ENCODE data around the gene ACOT7. TPM values are rescaled to one million over a fixed set of nuclear protein-coding genes. Genes with fewer than 3 reads are reported as not detected.

The ACOT7 gene
- total RNA-seq, 1 experiment from 2014 or later = 165 TPM

- ATAC-seq (peak; percentile 66), DNase-seq (peak; percentile 77)
- intact Hi-C loops (cut with micrococcal nuclease) = loop anchor here (1.0 kb wide), 3 partner anchors 33 to 82 kb away; no protein-coding TSS in a partner anchor
- peak within 1 kb of the TSS; percentile 74 for H2AFZ ChIP-seq (ENCODE audit: low read length)
- peaks cover 22% of the 10 kb centered on the region for H3K4me1 ChIP-seq (ENCODE audit: insufficient read depth, low read length)
- POLR2A ChIA-PET (ENCODE audit: unreplicated experiment) = interaction anchor here (0.7 kb wide), 1 partner anchor 39 kb away, joined by 12 read pairs; no protein-coding TSS in a partner anchor
- H4K20me1 ChIP-seq (ENCODE audit: low read length) = peaks cover 8% of the 10 kb centered on the region; the same call in 1 of the 2 replicates
- no peaks in the 10 kb centered on the region for H3K36me3 ChIP-seq (ENCODE audit: low read depth, low read length)
- no peaks in the 10 kb centered on the region for H3K27me3 ChIP-seq (ENCODE audit: low read length)
- peak within 1 kb of the TSS; percentile 75 for H3K27ac ChIP-seq (ENCODE audit: low read length)
- peak within 1 kb of the TSS; percentile 96 for H3K9ac ChIP-seq (ENCODE audit: low read length)
- CTCF ChIA-PET = interaction anchor here (0.6 kb wide), 1 partner anchor 83 kb away, joined by 3 read pairs; no protein-coding TSS in a partner anchor
- peak within 1 kb of the TSS; percentile 96 for H3K4me2 ChIP-seq (ENCODE audit: low read length)
- H3K79me2 ChIP-seq (ENCODE audit: low read length) = peaks cover 37% of the 10 kb centered on the region
- no peaks in the 10 kb centered on the region for H3K9me2 ChIP-seq (replicated peaks; ENCODE audit: low read length)
- BruUV-seq (replicated peaks) = no TSS peak
- H3K9me3 ChIP-seq (ENCODE audit: low read length) = no peaks in the 10 kb centered on the region
- peak within 1 kb of the TSS; percentile 83 for H3K4me3 ChIP-seq (ENCODE audit: low read length)
- no peak for TF ChIP-seq CTCF (conservative IDR thresholded peaks at IDR 0.05; ENCODE audit: low read depth, low read length)
- TF ChIP-seq EZH2phosphoT487 (IDR thresholded peaks at IDR 0.05; ENCODE audit: borderline replicate concordance, low read length) = no peak
- no peak for TF ChIP-seq EZH2 (IDR thresholded peaks at IDR 0.05; ENCODE audit: low read length, unreplicated experiment)
- no peaks in the 10 kb centered on the region for H3F3A ChIP-seq (ENCODE audit: low read length, unreplicated experiment)
Measured at GRCh38 chr1:6260961-6261614, 132.5 kb downstream of the ACOT7 start, which contains the start of gene GPR153. GPR153 (minus strand) TSS chr1:6261098; CDS start chr1:6254905, 6,193 bp downstream.

GRCh38 chr1:6260433-6260934 is 133.1 kb downstream of the ACOT7 start:
- peaks cover 8% of the 10 kb centered on the region; the same call in 1 of the 2 replicates for H4K20me1 ChIP-seq (ENCODE audit: low read length)
- TF ChIP-seq CTCF (conservative IDR thresholded peaks at IDR 0.05; ENCODE audit: low read depth, low read length) = no peak
- TF ChIP-seq EZH2 (IDR thresholded peaks at IDR 0.05; ENCODE audit: low read length, unreplicated experiment) = no peak
- no peak for TF ChIP-seq EZH2phosphoT487 (IDR thresholded peaks at IDR 0.05; ENCODE audit: borderline replicate concordance, low read length)
- H3K4me1 ChIP-seq (ENCODE audit: insufficient read depth, low read length) = peaks cover 21% of the 10 kb centered on the region
- no peaks in the 10 kb centered on the region for H3K9me3 ChIP-seq (ENCODE audit: low read length)
- H3K9me2 ChIP-seq (replicated peaks; ENCODE audit: low read length) = no peaks in the 10 kb centered on the region
- H3K9ac ChIP-seq (ENCODE audit: low read length) = peak overlapping the region; percentile 96
- no peaks in the 10 kb centered on the region for H3K27me3 ChIP-seq (ENCODE audit: low read length)
- DNase-seq = no peak
- H2AFZ ChIP-seq (ENCODE audit: low read length) = peak overlapping the region; percentile 66
- peak overlapping the region; percentile 75 for H3K27ac ChIP-seq (ENCODE audit: low read length)
- POLR2A ChIA-PET (ENCODE audit: unreplicated experiment) = no interaction called here
- H3K36me3 ChIP-seq (ENCODE audit: low read depth, low read length) = no peaks in the 10 kb centered on the region
- H3K79me2 ChIP-seq (ENCODE audit: low read length) = peaks cover 37% of the 10 kb centered on the region
- H3F3A ChIP-seq (ENCODE audit: low read length, unreplicated experiment) = no peaks in the 10 kb centered on the region
- no TSS peak for BruUV-seq (replicated peaks)
- peak; percentile 23 for ATAC-seq
- H3K4me2 ChIP-seq (ENCODE audit: low read length) = peak overlapping the region; percentile 83
- CTCF ChIA-PET = interaction anchor here (0.6 kb wide), 1 partner anchor 83 kb away, joined by 3 read pairs; no protein-coding TSS in a partner anchor
- H3K4me3 ChIP-seq (ENCODE audit: low read length) = peak overlapping the region; percentile 80
- intact Hi-C loops (cut with micrococcal nuclease) = loop anchor here (1.0 kb wide), 2 partner anchors 34 to 83 kb away; no protein-coding TSS in a partner anchor

All from PC-3 (cell line).